BE2C (cell line): ENCODE measurements around the gene PLAAT5.

Experiments
- DNase-seq: peaks from one replicate; pipeline ENCODE4 v3.0.0-alpha.2; 2020
- H3K27me3 ChIP-seq: fragments of 250-450 bp; sonication (Bioruptor Pico); 2 replicates; pipeline ENCODE4 v1.5.1; 2020; ENCODE audit warnings: mild to moderate bottlenecking
- H3K36me3 ChIP-seq: fragments of 250-450 bp; sonication (Bioruptor Pico); 2 replicates; pipeline ENCODE4 v1.5.1; 2020; ENCODE audit warnings: mild to moderate bottlenecking
- H3K4me1 ChIP-seq: fragments of 250-450 bp; sonication (Bioruptor Pico); 2 replicates; pipeline ENCODE4 v1.5.1; 2020
- H3K4me3 ChIP-seq: 2 replicates; pipeline ENCODE4 v1.5.1; 2011; ENCODE audit warnings: low read depth, low read length
- H3K9me3 ChIP-seq: fragments of 250-450 bp; sonication (Bioruptor Pico); 2 replicates; pipeline ENCODE4 v1.5.1; 2020
- TF ChIP-seq, protein P1 (sequence below): IDR thresholded peaks from 2 replicates; pipeline ENCODE4 v1.5.1; 2012; ENCODE audit warnings: mild to moderate bottlenecking, low read depth, low read length

Gene PLAAT5

DNA sequence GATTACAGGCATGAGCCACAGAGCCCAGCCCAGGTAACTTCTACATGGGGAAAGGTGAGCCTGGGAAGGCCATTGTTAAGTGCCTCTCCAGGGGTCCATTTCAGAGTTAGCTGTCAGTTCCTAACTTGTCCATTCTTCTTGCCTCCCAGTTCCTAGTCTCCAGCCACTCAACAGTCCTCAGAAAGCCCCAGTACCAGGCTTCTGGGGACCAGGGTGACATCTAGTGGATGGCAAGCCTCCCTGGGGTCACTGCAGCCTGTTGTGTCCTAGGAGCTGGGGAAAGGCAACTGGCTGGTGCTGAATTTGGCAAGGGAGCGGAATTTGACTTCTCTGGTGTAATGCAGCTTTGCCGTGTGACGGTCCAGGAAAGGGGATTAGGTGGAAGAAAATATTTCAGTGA lies 17.0 kb upstream of the PLAAT5 start:
- Histone ChIP-seq H3K9me3 (no peaks in the 10 kb centered on the region), H3K27me3 (no peaks in the 10 kb centered on the region), H3K36me3 (no peaks in the 10 kb centered on the region), H3K4me3 (no peak overlapping the region), H3K4me1 (no peaks in the 10 kb centered on the region)
- peak; percentile 17 for DNase-seq
- TF ChIP-seq, protein P1, sequence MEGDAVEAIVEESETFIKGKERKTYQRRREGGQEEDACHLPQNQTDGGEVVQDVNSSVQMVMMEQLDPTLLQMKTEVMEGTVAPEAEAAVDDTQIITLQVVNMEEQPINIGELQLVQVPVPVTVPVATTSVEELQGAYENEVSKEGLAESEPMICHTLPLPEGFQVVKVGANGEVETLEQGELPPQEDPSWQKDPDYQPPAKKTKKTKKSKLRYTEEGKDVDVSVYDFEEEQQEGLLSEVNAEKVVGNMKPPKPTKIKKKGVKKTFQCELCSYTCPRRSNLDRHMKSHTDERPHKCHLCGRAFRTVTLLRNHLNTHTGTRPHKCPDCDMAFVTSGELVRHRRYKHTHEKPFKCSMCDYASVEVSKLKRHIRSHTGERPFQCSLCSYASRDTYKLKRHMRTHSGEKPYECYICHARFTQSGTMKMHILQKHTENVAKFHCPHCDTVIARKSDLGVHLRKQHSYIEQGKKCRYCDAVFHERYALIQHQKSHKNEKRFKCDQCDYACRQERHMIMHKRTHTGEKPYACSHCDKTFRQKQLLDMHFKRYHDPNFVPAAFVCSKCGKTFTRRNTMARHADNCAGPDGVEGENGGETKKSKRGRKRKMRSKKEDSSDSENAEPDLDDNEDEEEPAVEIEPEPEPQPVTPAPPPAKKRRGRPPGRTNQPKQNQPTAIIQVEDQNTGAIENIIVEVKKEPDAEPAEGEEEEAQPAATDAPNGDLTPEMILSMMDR, result peak; percentile 31

DNA sequence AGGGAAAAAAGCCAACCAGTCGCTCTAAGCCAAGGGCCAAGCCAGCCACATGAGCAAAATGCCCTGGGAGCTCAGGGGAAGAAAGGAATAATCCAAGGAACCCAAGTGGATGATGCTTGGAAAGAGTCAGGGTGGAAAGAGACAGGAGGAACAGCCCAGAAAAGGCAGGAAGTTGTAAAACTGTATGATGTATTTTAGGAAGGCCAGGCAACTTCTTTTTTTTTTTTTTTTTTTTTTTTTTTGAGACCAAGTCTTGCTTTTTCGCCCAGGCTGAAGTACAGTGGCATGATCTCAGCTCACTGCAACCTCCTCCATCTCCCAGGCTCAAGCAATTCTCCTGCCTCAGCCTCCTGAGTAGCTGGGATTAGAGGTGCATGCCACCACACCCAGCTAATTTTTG lies 16.5 kb upstream of the PLAAT5 start:
- DNase-seq, result no peak
- no peak overlapping the region for H3K4me3 ChIP-seq
- H3K27me3 ChIP-seq, result no peaks in the 10 kb centered on the region
- H3K9me3 ChIP-seq, result no peaks in the 10 kb centered on the region
- TF ChIP-seq, protein P1, result no peak
- no peaks in the 10 kb centered on the region for H3K4me1 ChIP-seq
- H3K36me3 ChIP-seq, result no peaks in the 10 kb centered on the region

DNA sequence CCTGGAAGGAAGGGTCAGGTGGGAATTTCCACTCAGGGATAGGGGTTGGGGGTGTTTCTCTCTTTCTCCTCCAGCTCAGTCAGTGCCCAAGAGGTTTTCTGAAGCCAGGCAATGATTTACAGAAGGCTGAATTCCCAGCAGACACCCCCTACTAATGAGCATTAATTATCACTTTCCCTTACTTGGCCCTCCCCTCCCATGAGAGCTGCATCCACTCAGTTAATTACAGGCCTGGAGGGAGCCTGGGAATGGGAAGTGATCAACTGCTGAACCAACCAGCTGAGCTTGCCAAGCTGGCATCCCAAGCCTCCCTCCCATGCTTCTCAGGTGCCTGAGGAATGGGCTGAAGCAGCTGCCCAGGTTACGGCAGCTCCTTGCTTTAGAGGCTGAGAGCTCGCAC lies 15.9 kb upstream of the PLAAT5 start:
- no peak for DNase-seq
- H3K4me1 ChIP-seq, result no peaks in the 10 kb centered on the region
- TF ChIP-seq, protein P1, result no peak
- H3K9me3 ChIP-seq, result no peaks in the 10 kb centered on the region
- no peaks in the 10 kb centered on the region for H3K36me3 ChIP-seq
- no peaks in the 10 kb centered on the region for H3K27me3 ChIP-seq
- no peak overlapping the region for H3K4me3 ChIP-seq

DNA sequence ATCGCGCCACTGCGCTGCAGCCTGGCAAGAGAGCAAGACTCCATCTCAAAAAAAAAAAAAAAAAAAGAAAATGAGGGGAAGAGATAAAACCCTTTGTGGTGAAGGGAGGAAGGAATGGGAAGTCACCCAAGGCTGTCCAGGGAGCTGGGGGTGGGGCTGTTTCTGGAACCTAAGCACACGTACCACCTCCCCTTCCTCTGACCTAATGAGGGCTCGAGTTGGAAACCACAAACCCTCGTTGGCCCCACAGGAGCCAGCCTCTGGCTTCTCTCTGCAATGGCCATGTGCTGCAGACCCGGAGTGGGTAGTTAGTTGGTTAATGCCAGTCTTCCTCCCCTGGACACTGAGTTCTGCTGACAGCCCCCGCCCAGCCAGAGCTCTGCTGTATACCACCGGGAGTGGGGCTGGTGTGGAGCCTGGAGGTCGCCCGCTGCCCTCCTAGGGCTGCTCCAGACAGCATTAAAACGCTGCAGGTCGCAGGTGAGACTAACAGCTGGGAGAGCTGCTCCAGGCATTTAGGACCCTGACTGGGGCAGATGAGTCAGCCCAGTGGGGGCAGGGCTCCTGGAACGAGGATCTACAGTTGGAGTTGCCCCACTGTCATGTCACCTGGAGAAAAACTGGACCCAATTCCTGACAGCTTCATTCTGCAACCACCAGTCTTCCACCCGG lies 15.0 kb upstream of the PLAAT5 start, which contains the start of gene LGALS12:
Gene LGALS12 (plus strand): TSS at position 228 of the 672 bp plus-strand sequence. CDS start 375 bp downstream, at position 603.
- no peak for DNase-seq
- TF ChIP-seq, protein P1, result no peak
- Histone ChIP-seq H3K4me1 (no peaks in the 10 kb centered on the region), H3K9me3 (no peaks in the 10 kb centered on the region), H3K27me3 (no peaks in the 10 kb centered on the region), H3K4me3 (no peak within 1 kb of the TSS), H3K36me3 (no peaks in the 10 kb centered on the region)

DNA sequence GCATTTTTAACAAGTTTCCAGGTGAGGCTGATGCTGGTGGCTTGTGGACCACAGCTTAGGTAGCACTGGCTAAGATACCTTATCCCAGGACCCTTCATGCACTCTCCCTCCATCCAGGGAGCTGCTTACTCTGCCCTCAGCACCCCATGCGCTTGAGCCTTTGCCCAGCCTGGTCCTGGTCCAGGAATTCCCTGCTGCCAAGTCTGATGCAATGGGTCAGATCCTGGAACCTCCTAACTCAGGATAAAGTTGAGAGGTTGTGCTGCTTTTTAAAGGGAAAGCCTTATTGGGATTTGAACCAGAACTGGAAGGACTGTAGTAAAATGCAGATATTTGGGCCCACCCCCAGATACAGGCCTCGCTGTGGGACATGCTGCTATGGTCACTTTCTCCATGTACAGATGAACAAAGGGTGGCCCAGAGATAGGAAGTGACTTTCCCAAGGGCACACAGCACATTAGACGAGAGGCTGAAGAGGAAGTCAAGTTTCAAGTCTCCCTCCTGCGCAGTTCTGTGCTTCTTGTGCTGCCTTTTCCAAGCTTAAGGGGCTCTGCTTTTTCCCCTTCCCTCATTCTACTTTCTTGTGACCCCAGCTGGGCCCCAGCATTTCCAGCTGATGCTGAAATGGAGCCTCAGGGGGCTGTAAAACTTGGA lies 14.1 kb upstream of the PLAAT5 start:
- Histone ChIP-seq H3K36me3 (no peaks in the 10 kb centered on the region), H3K4me3 (no peak overlapping the region), H3K9me3 (no peaks in the 10 kb centered on the region), H3K4me1 (no peaks in the 10 kb centered on the region), H3K27me3 (no peaks in the 10 kb centered on the region)
- no peak for DNase-seq
- TF ChIP-seq, protein P1, result no peak

DNA sequence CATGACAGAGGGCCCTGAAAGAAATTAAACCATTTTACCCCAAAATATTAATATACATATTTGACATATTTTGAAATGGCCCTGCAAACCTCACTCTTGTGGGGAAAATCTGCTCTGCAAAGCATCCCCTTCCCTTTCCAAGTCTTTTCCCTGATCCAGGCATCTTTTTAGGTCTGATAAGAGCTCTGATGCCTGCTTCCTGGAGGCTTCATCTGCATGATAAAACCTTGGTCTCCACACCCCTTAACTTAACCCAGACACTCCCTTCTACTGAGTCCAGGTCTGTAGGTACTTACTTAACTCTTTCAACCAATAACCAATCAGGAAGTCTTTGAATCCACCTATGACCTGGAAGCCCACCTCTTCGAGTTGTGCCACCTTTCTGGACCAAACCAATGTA lies 13.1 kb upstream of the PLAAT5 start:
- Histone ChIP-seq H3K36me3 (no peaks in the 10 kb centered on the region), H3K9me3 (no peaks in the 10 kb centered on the region), H3K4me1 (no peaks in the 10 kb centered on the region), H3K4me3 (no peak overlapping the region), H3K27me3 (no peaks in the 10 kb centered on the region)
- DNase-seq, result no peak
- TF ChIP-seq, protein P1, result no peak
